ENCODE measurements around the gene EEPD1. TPM values are rescaled to one million over a fixed set of nuclear protein-coding genes. Genes with fewer than 3 reads are reported as not detected.

The EEPD1 gene
- total and polyA plus RNA-seq, 11 donors = 3.7 to 12.2 (median 7.7) TPM

- intact Hi-C loops (cut with DNase I) = loop anchor here in 1 of 10 donors (5.0 kb wide), 1 partner anchor 37 kb away; no protein-coding TSS in a partner anchor
- no peaks in the 10 kb centered on the region for H3K36me3 ChIP-seq
- peak overlapping the region in 6 of 12 donors; percentile 1 to 87 (median 18) for H3K27ac ChIP-seq
- ATAC-seq (peak in 3 of 4 donors; percentile 49 to 55 (median 50)), DNase-seq (no peak)
- TF ChIP-seq POLR2A (IDR thresholded peaks at IDR 0.05) = no peak
- no peak for TF ChIP-seq CTCF (IDR thresholded peaks at IDR 0.05)
- WGBS, 4 donors = 62 to 79% (median 70%) methylated on average over 7 of the region's 7 CpGs
- H3K27me3 ChIP-seq = no peaks in the 10 kb centered on the region
- H3K4me3 ChIP-seq = no peak overlapping the region
- H3K4me1 ChIP-seq = peaks cover 0 to 57% (median 32%) of the 10 kb centered on the region in 12 donors
- no peaks in the 10 kb centered on the region for H3K9me3 ChIP-seq
These were observed 111.2 kb downstream of the EEPD1 start for GRCh38 chr7:36264123-36264801.

GRCh38 chr7:36264913-36265516 is 112.0 kb downstream of the EEPD1 start:
- peaks cover 0 to 57% (median 32%) of the 10 kb centered on the region in 12 donors for H3K4me1 ChIP-seq
- ATAC-seq = no peak
- no peak overlapping the region for H3K4me3 ChIP-seq
- no peaks in the 10 kb centered on the region for H3K9me3 ChIP-seq
- DNase-seq = no peak
- WGBS, 4 donors = 88 to 95% (median 94%) methylated on average over 6 of the region's 6 CpGs
- intact Hi-C loops (cut with DNase I) = loop anchor here in 1 of 10 donors (5.0 kb wide), 1 partner anchor 38 kb away; no protein-coding TSS in a partner anchor
- H3K36me3 ChIP-seq = no peaks in the 10 kb centered on the region
- TF ChIP-seq CTCF (IDR thresholded peaks at IDR 0.05) = no peak
- no peaks in the 10 kb centered on the region for H3K27me3 ChIP-seq
- peak overlapping the region in 7 of 12 donors; percentile 1 to 87 (median 10) for H3K27ac ChIP-seq

GRCh38 chr7:36265680-36266079 is 112.6 kb downstream of the EEPD1 start:
- Histone ChIP-seq H3K4me3 (no peak overlapping the region), H3K27me3 (no peaks in the 10 kb centered on the region), H3K4me1 (peaks cover 0 to 55% (median 28%) of the 10 kb centered on the region in 12 donors), H3K36me3 (no peaks in the 10 kb centered on the region), H3K9me3 (no peaks in the 10 kb centered on the region), H3K27ac (peak overlapping the region in 5 of 12 donors; percentile 1 to 87 (median 27))
- ATAC-seq = peak in 3 of 4 donors; percentile 49 to 62 (median 60)
- peak in 2 of 5 donors; percentile 43 to 57 for DNase-seq
- intact Hi-C loops (cut with DNase I) = no loop called here
- WGBS, 4 donors = 87 to 94% (median 90%) methylated on average over 3 of the region's 3 CpGs
- TF ChIP-seq CTCF (IDR thresholded peaks at IDR 0.05) (no peak), POLR2A (IDR thresholded peaks at IDR 0.05) (no peak)

- 89 to 93% (median 91%) methylated on average over 5 of the region's 5 CpGs for WGBS, 4 donors
- Histone ChIP-seq H3K4me3 (no peak overlapping the region), H3K36me3 (no peaks in the 10 kb centered on the region), H3K27me3 (no peaks in the 10 kb centered on the region), H3K4me1 (peaks cover 0 to 50% (median 26%) of the 10 kb centered on the region in 12 donors), H3K27ac (peak overlapping the region in 1 of 12 donors; percentile 87), H3K9me3 (no peaks in the 10 kb centered on the region)
- ATAC-seq (no peak), DNase-seq (no peak)
- intact Hi-C loops (cut with DNase I) = no loop called here
- TF ChIP-seq POLR2A (IDR thresholded peaks at IDR 0.05) (no peak), CTCF (IDR thresholded peaks at IDR 0.05) (no peak)
These were observed 113.1 kb downstream of the EEPD1 start for GRCh38 chr7:36266190-36266589.
